HG02571 (cell line): ENCODE measurements around the gene ZYX.

ENCODE experiments used
- ATAC-seq: cut with Tn5 transposase; IDR thresholded peaks from one replicate; pipeline ENCODE4 v1.9.1; 2021; ENCODE audit warnings: mild to moderate bottlenecking, moderate library complexity; ENCODE audit not compliant: unreplicated experiment

ZYX gene

DNA sequence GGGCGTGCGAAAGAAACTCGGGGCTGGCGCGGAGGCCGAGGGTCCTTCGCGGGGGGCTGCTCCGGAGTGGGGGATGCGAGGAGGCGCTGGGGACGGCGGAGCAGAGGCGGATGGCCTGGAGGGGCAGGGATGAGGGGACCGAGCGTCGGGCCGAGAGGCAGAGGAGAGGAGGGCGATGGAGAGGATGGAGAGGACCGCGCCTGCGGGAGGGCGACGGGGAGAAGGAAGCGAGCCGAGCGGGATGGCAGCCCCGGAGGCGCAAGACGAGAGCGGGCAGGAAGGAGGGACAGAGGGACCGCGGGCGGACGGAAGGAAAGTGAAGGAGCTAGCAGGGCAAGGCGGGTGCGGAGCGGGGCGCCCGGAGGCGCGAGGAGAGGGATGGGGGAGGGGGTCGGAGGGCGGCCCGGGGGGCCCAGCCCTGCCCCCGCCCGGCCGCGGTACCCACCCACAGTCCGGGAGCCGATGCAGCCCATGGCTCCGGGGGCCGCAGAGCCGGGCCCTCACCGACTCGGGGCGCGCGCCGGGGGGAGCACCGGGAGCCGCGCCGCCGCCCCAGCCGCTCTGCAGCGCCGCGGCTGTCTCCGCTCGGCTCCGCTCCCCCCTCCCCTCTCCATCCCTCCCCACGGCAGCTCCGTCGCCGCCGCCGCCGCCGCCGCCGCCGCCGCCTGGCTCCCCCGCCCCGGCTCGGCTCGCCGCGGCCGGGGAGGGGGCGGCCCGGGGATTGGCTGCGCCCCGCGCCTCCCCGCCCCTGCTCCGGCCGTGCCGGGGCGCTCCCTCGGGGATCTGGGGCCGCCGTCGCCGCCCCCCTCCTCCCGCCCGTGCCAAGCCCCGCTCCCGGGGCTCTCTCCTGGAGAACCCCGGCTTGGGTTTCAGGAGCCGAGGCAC is 18.8 kb upstream of the ZYX start, which contains the start of gene FAM131B:
Gene FAM131B (minus strand): TSS at position 583 of the 885 bp plus-strand sequence. CDS start 110 bp downstream, at position 473.
- ATAC-seq = no peak

- ATAC-seq = no peak
Observed at GRCh38 chr7:143363016-143363937, 17.9 kb upstream of the ZYX start.

- no peak for ATAC-seq
Observed at GRCh38 chr7:143367972-143368371, 13.2 kb upstream of the ZYX start.

- ATAC-seq = no peak
Observed at GRCh38 chr7:143368387-143368786, 12.8 kb upstream of the ZYX start.

- ATAC-seq = no peak
Observed at GRCh38 chr7:143369678-143370651, 11.2 kb upstream of the ZYX start.

DNA sequence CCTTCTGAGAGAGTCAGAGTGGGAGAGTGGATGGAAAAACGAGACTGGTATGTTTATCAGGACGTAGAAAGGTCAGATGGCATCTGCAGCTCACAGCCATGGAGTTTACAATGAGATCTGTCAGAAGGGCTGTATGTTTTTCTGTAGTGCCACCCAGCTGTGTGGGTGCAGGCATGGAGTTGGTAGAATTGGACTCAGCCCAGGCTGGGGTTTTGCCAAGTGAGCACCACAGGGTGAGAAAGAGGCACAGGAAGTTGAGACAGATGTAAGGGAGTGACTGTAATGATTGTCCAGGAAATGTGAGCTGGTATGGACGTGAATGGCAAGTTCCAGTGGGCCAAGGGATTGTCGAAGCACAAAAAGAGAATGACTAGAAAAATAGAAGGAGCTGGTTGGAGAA is 9.1 kb upstream of the ZYX start:
- ATAC-seq = no peak

GRCh38 chr7:143373255-143373794 is 7.8 kb upstream of the ZYX start:
- no peak for ATAC-seq

- ATAC-seq = no peak
Observed at GRCh38 chr7:143374561-143374960, 6.6 kb upstream of the ZYX start.

DNA sequence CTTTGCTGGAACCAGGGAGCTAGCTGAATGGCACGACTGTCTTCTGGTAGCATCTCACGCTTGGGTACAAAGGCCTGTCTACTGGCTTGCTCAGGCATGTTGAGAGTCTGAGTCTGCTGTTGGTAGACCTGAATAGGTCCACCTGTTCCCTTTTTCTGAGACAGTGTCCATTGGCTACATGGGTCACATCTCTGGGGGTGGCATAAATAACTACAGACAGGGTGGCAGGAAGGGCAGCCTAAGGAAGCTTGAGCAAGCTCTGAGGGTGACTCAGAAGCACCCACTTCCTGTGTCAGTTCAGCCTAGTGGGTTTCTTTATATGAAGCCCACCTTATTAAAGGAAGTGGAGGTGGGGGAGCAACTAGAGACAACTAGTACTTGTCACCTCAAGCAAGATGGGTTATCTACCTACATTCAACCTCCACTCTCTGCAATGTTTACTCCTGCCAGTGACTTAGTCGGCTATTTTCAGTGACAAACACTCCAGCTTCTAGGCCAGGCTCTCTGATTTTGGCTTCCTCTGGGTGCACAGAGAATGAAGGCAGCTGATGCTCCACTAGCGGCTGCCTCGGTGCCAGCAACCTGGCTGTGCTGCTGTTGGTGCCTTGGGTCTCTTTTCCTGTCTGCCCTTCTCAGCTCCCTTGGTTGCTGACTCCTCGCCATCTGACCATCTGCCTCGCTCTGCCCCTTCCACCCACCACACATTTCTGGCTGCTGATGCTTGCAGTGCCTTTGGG is 5.7 kb upstream of the ZYX start:
- ATAC-seq = no peak

- ATAC-seq = no peak
Observed at GRCh38 chr7:143376396-143376795, 4.7 kb upstream of the ZYX start.

GRCh38 chr7:143379611-143380259 is 1.4 kb upstream of the ZYX start:
- ATAC-seq = peak; percentile 1

DNA sequence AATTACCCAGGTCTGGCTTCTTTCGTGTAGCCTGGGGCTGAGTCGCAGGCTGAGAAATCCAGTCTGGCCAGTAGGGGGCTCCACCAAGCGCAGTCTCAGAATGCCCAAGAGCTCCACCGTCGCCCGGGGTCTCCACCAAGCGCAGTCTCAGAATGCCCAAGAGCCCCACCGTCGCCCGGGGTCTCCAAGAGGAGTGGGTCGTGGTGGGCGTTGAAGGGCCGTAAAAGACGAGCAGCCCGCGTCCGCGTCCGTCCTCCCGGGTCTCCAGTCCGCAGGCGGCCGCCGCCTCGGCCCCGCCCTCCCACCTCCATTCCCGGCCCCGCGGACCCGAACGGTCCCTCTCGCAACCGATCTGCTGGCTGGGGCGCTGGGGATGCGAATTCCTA is 892 bp upstream of the ZYX start:
- peak; percentile 64 for ATAC-seq

GRCh38 chr7:143381427-143382125 is 431 bp downstream of the ZYX start:
- ATAC-seq = peak; percentile 9

- ATAC-seq = no peak
Observed at GRCh38 chr7:143382126-143382790, 1.1 kb downstream of the ZYX start.

DNA sequence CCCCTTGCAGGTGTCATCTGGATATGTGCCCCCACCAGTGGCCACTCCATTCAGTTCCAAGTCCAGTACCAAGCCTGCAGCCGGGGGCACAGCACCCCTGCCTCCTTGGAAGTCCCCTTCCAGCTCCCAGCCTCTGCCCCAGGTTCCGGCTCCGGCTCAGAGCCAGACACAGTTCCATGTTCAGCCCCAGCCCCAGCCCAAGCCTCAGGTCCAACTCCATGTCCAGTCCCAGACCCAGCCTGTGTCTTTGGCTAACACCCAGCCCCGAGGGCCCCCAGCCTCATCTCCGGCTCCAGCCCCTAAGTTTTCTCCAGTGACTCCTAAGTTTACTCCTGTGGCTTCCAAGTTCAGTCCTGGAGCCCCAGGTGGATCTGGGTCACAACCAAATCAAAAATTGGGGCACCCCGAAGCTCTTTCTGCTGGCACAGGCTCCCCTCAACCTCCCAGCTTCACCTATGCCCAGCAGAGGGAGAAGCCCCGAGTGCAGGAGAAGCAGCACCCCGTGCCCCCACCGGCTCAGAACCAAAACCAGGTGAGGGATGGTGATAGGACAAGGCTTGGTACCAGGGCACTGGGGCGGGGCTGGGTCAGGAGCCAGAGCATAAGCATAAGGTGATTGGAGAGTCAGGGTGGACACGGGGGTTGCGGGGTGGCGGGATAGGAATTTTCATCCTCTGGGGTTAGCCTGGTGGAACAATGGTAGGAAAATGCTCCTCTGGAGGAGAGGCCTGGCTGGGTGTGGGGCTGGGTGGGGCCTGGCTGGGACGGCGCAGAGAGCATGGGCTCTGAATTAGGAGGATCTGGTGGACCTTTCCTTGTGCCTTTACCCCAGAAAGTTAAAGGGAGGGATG is 1.9 kb downstream of the ZYX start:
- ATAC-seq = no peak

GRCh38 chr7:143383642-143383957 is 2.5 kb downstream of the ZYX start:
- no peak for ATAC-seq

GRCh38 chr7:143384148-143384547 is 3.0 kb downstream of the ZYX start:
- ATAC-seq = no peak
